DOHH2 (cell line): ENCODE data around the gene AFF2.

ENCODE experiments used
- H3F3A ChIP-seq: fragments of 200-600 bp; sonication (generic), shearing (Covaris generic); 2 replicates; pipeline ENCODE4 v1.6.0; 2016; ENCODE audit warnings: antibody characterized with exemption, mild to moderate bottlenecking; ENCODE audit not compliant: control insufficient read depth, insufficient read depth
- H3K27ac ChIP-seq: fragments of 200-600 bp; sonication (generic); 2 replicates; pipeline ENCODE4 v1.5.1; 2014; ENCODE audit warnings: low read depth, mild to moderate bottlenecking, low read length, moderate library complexity
- H3K27me3 ChIP-seq: fragments of 200-600 bp; sonication (generic); 2 replicates; pipeline ENCODE4 v1.6.1; 2014; ENCODE audit warnings: mild to moderate bottlenecking, low read length, mixed read lengths; ENCODE audit not compliant: control insufficient read depth
- H3K36me3 ChIP-seq: fragments of 200-600 bp; sonication (generic); 2 replicates; pipeline ENCODE4 v1.6.1; 2014; ENCODE audit warnings: mild to moderate bottlenecking, low read length, moderate library complexity, mixed read lengths; ENCODE audit not compliant: control insufficient read depth
- H3K4me1 ChIP-seq: fragments of 200-600 bp; sonication (generic); 2 replicates; pipeline ENCODE4 v1.6.1; 2014; ENCODE audit warnings: mild to moderate bottlenecking, low read length, mixed read lengths; ENCODE audit not compliant: control insufficient read depth
- H3K4me2 ChIP-seq: fragments of 200-600 bp; sonication (generic); 2 replicates; pipeline ENCODE4 v1.6.0; 2014; ENCODE audit warnings: mild to moderate bottlenecking, low read length, moderate library complexity
- H3K4me3 ChIP-seq: fragments of 200-600 bp; sonication (generic); 2 replicates; pipeline ENCODE4 v1.5.1; 2014; ENCODE audit warnings: mild to moderate bottlenecking, low read length, mixed read lengths
- H3K79me2 ChIP-seq: fragments of 200-600 bp; sonication (generic); 2 replicates; pipeline ENCODE4 v1.6.1; 2014; ENCODE audit warnings: mild to moderate bottlenecking, low read length, mixed read lengths; ENCODE audit not compliant: control insufficient read depth
- H3K9me2 ChIP-seq: fragments of 200-600 bp; sonication (generic); replicated peaks from 2 replicates; pipeline ENCODE4 v1.6.1; 2014; ENCODE audit warnings: mild to moderate bottlenecking, low read length, mixed read lengths; ENCODE audit not compliant: control insufficient read depth
- H3K9me3 ChIP-seq: fragments of 200-600 bp; sonication (generic); 2 replicates; pipeline ENCODE4 v1.6.1; 2014; ENCODE audit warnings: antibody characterized with exemption, low read length, mixed read lengths; ENCODE audit not compliant: control insufficient read depth, insufficient read depth
- H4K20me1 ChIP-seq: fragments of 200-600 bp; sonication (generic); 2 replicates; pipeline ENCODE4 v1.6.0; 2014; ENCODE audit warnings: low read depth, mild to moderate bottlenecking, antibody characterized with exemption, low read length, moderate library complexity; ENCODE audit not compliant: control insufficient read depth, insufficient read depth
- CTCF ChIP-seq: fragments of 200-600 bp; sonication (generic); IDR thresholded peaks from one replicate; pipeline ENCODE4 v1.5.1; 2014; ENCODE audit warnings: antibody characterized with exemption, mild to moderate bottlenecking, low read depth, low read length; ENCODE audit not compliant: poor library complexity, severe bottlenecking
- EZH2phosphoT487 ChIP-seq: fragments of 200-600 bp; sonication (generic); IDR thresholded peaks from 2 replicates; pipeline ENCODE4 v1.6.1; 2017; ENCODE audit warnings: borderline replicate concordance, mild to moderate bottlenecking, antibody characterized with exemption, low read length, moderate library complexity, mixed read lengths

Gene AFF2

GRCh38 chrX:148913971-148914370 lies 413.6 kb downstream of the AFF2 start:
- H3K79me2 ChIP-seq = no peaks in the 10 kb centered on the region
- H3K9me2 ChIP-seq = no peaks in the 10 kb centered on the region
- TF ChIP-seq EZH2phosphoT487 (no peak), CTCF (no peak)
- no peak overlapping the region for H3K4me3 ChIP-seq
- H3K4me1 ChIP-seq = no peaks in the 10 kb centered on the region
- H3K27me3 ChIP-seq = no peaks in the 10 kb centered on the region
- no peaks in the 10 kb centered on the region for H3F3A ChIP-seq
- no peaks in the 10 kb centered on the region for H3K9me3 ChIP-seq
- no peaks in the 10 kb centered on the region for H3K36me3 ChIP-seq
- no peaks in the 10 kb centered on the region for H4K20me1 ChIP-seq
- H3K27ac ChIP-seq = no peak overlapping the region
- H3K4me2 ChIP-seq = no peak overlapping the region

GRCh38 chrX:148914783-148915182 lies 414.4 kb downstream of the AFF2 start:
- Histone ChIP-seq H3F3A (no peaks in the 10 kb centered on the region), H3K79me2 (no peaks in the 10 kb centered on the region), H3K9me2 (no peaks in the 10 kb centered on the region), H3K36me3 (no peaks in the 10 kb centered on the region), H3K27me3 (no peaks in the 10 kb centered on the region), H3K4me3 (no peak overlapping the region), H3K9me3 (no peaks in the 10 kb centered on the region), H3K27ac (no peak overlapping the region), H3K4me2 (no peak overlapping the region), H4K20me1 (no peaks in the 10 kb centered on the region), H3K4me1 (no peaks in the 10 kb centered on the region)
- TF ChIP-seq CTCF = no peak
- no peak for TF ChIP-seq EZH2phosphoT487

GRCh38 chrX:148915474-148915873 lies 415.1 kb downstream of the AFF2 start:
- Histone ChIP-seq H3K27ac (no peak overlapping the region), H3K36me3 (no peaks in the 10 kb centered on the region), H3K27me3 (no peaks in the 10 kb centered on the region), H3K4me2 (no peak overlapping the region), H3K9me3 (no peaks in the 10 kb centered on the region), H3K79me2 (no peaks in the 10 kb centered on the region), H3K4me1 (no peaks in the 10 kb centered on the region), H3K9me2 (no peaks in the 10 kb centered on the region), H3K4me3 (no peak overlapping the region), H3F3A (no peaks in the 10 kb centered on the region), H4K20me1 (no peaks in the 10 kb centered on the region)
- TF ChIP-seq CTCF (no peak), EZH2phosphoT487 (no peak)

GRCh38 chrX:148917441-148917840 lies 417.0 kb downstream of the AFF2 start:
- no peak overlapping the region for H3K4me3 ChIP-seq
- no peaks in the 10 kb centered on the region for H3K9me2 ChIP-seq

More at GRCh38 chrX:148917441-148917840, 417.0 kb downstream of the AFF2 start:
- Histone ChIP-seq H3F3A (no peaks in the 10 kb centered on the region), H3K27me3 (no peaks in the 10 kb centered on the region), H3K9me3 (no peaks in the 10 kb centered on the region), H3K36me3 (no peaks in the 10 kb centered on the region; the same call in 1 of the 2 replicates), H3K4me1 (no peaks in the 10 kb centered on the region), H3K4me2 (no peak overlapping the region), H4K20me1 (no peaks in the 10 kb centered on the region), H3K27ac (no peak overlapping the region), H3K79me2 (no peaks in the 10 kb centered on the region)
- no peak for TF ChIP-seq CTCF
- no peak for TF ChIP-seq EZH2phosphoT487
